Measurements from ENCODE around the gene TRIP10.

The TRIP10 gene

DNA sequence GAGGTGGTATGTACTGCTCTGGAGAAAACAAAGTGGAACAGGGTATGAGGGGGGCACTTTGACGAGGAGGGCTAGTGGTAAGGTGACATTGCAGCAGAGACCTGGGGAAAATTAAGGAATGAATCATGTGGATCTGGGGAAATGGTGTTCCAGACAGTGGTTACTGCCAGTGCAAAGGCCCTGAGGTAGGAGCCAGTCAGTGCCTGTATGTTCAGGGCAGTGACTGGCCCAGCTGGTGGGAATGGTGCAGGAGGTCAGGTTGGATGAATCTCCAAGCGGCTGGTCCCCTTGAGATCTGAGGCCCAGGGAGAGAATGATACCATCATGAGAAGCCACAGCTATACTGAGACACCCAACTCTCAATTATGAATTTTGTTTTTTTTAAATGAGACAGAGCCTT, 38.0 kb downstream of the TRIP10 start:
- Histone ChIP-seq H3K36me3 (ENCODE audit: control insufficient read depth, low read depth, low read length) (no peaks in the 10 kb centered on the region), H3K27ac (ENCODE audit: low read length) (no peak overlapping the region), H3K4me1 (ENCODE audit: control insufficient read depth, low read depth, low read length) (peaks cover 4% of the 10 kb centered on the region), H3K27me3 (ENCODE audit: control insufficient read depth, insufficient read depth, low read length) (no peaks in the 10 kb centered on the region), H3K4me3 (ENCODE audit: low read length) (no peak overlapping the region), H3K9me3 (ENCODE audit: control insufficient read depth, low read depth, low read length) (no peaks in the 10 kb centered on the region), H3K9ac (ENCODE audit: low read length) (no peak overlapping the region)

DNA sequence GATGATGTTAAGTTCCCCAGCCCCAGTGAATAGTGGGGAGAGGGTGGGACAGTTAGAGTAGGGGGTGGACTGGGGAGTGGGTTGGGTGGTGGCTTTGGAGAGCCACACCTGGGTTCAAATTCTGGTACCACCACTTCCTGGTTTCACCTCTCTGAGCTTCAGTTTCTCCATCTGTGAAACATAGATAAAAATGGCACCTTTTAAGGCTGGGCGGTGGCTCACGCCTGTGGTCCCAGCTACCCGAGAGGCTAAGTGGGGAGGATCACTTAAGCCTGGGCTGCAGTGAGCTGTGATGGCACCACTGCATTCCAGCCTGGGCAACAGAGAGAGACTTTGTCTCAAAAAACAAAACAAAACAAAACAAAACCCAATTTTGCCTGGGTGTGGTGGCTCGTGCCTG, 38.9 kb downstream of the TRIP10 start:
- H3K9me3 ChIP-seq (ENCODE audit: control insufficient read depth, low read depth, low read length): no peaks in the 10 kb centered on the region
- no peaks in the 10 kb centered on the region for H3K36me3 ChIP-seq (ENCODE audit: control insufficient read depth, low read depth, low read length)
- no peak overlapping the region for H3K4me3 ChIP-seq (ENCODE audit: low read length)
- no peak overlapping the region for H3K27ac ChIP-seq (ENCODE audit: low read length)
- no peaks in the 10 kb centered on the region for H3K27me3 ChIP-seq (ENCODE audit: control insufficient read depth, insufficient read depth, low read length)
- no peak overlapping the region for H3K9ac ChIP-seq (ENCODE audit: low read length)
- peaks cover 3% of the 10 kb centered on the region for H3K4me1 ChIP-seq (ENCODE audit: control insufficient read depth, low read depth, low read length)

DNA sequence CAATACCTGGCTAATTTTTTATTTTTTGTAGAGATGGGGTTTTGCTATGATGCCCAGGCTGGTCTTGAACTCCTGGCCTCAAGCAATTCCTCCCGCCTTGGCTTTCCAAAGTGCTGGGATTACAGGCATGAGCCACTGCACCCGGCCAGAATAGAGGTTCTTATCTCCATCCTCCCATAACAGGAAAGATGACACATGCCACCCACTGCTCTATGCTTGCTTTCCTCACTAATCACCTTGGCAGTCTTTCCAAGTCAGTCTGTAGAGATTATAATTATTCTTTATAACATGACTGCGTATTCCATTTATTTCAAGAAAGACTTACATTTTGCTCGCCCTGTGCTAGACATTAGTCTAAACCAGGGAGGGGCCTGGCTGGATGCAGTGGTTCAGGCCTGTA, 39.7 kb downstream of the TRIP10 start:
- Histone ChIP-seq H3K9me3 (ENCODE audit: control insufficient read depth, low read depth, low read length) (no peaks in the 10 kb centered on the region), H3K27me3 (ENCODE audit: control insufficient read depth, insufficient read depth, low read length) (no peaks in the 10 kb centered on the region), H3K36me3 (ENCODE audit: control insufficient read depth, low read depth, low read length) (no peaks in the 10 kb centered on the region), H3K27ac (ENCODE audit: low read length) (no peak overlapping the region), H3K4me1 (ENCODE audit: control insufficient read depth, low read depth, low read length) (no peaks in the 10 kb centered on the region), H3K4me3 (ENCODE audit: low read length) (no peak overlapping the region), H3K9ac (ENCODE audit: low read length) (no peak overlapping the region)

DNA sequence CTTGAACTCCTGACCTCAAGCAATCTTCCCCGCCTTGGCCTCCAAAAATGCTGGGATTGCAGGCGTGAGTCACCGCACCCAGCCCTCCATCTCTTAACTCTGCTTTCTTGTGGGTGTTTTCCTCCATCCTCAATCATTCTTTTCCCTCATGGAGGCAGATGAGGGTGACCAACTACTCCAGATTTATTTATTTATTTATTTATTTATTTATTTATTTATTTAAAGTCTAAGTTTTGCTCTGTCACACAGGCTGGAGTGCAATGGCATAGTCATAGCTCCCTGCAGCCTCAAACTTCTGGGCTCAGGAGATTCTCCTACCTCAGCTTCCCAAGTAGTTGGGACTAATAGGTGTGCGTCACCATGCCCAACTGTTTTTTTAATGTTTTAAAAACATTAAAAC, 47.9 kb downstream of the TRIP10 start:
- H3K9me3 ChIP-seq (ENCODE audit: control insufficient read depth, low read depth, low read length): no peaks in the 10 kb centered on the region
- H3K4me1 ChIP-seq (ENCODE audit: control insufficient read depth, low read depth, low read length): no peaks in the 10 kb centered on the region
- no peak overlapping the region for H3K27ac ChIP-seq (ENCODE audit: low read length)
- no peak overlapping the region for H3K9ac ChIP-seq (ENCODE audit: low read length)
- H3K27me3 ChIP-seq (ENCODE audit: control insufficient read depth, insufficient read depth, low read length): no peaks in the 10 kb centered on the region
- no peak overlapping the region for H3K4me3 ChIP-seq (ENCODE audit: low read length)
- no peaks in the 10 kb centered on the region for H3K36me3 ChIP-seq (ENCODE audit: control insufficient read depth, low read depth, low read length)

DNA sequence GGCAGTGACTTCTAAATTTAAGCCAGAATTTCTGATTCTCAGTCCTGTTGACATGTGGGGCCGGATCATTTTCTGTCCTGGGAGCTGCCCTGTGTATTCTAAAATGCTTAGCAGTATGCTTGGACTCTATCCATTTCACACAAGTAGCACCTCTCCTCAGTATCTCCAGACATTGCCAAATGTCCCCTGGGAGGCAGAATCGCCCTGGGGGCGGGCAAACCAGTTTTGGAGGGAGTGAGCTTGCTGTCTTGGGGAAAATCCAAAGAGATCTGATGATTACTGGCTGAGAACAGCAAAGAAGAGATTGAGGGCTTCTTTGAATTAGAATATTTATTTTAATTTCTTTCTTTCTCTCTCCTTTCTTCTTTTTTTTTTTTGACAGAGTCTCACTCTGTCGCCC, 49.4 kb downstream of the TRIP10 start:
- no peak overlapping the region for H3K27ac ChIP-seq (ENCODE audit: low read length)
- no peaks in the 10 kb centered on the region for H3K36me3 ChIP-seq (ENCODE audit: control insufficient read depth, low read depth, low read length)
- H3K9ac ChIP-seq (ENCODE audit: low read length): no peak overlapping the region
- no peaks in the 10 kb centered on the region for H3K4me1 ChIP-seq (ENCODE audit: control insufficient read depth, low read depth, low read length)
- no peak overlapping the region for H3K4me3 ChIP-seq (ENCODE audit: low read length)
- H3K9me3 ChIP-seq (ENCODE audit: control insufficient read depth, low read depth, low read length): peaks cover 7% of the 10 kb centered on the region
- H3K27me3 ChIP-seq (ENCODE audit: control insufficient read depth, insufficient read depth, low read length): no peaks in the 10 kb centered on the region

GRCh38 chr19:6790194-6791128, 51.0 kb downstream of the TRIP10 start:
- Histone ChIP-seq H3K9me3 (ENCODE audit: control insufficient read depth, low read depth, low read length) (peaks cover 9% of the 10 kb centered on the region), H3K4me1 (ENCODE audit: control insufficient read depth, low read depth, low read length) (no peaks in the 10 kb centered on the region), H3K27me3 (ENCODE audit: control insufficient read depth, insufficient read depth, low read length) (no peaks in the 10 kb centered on the region), H3K36me3 (ENCODE audit: control insufficient read depth, low read depth, low read length) (no peaks in the 10 kb centered on the region), H3K9ac (ENCODE audit: low read length) (no peak overlapping the region), H3K4me3 (ENCODE audit: low read length) (no peak overlapping the region), H3K27ac (ENCODE audit: low read length) (no peak overlapping the region)

GRCh38 chr19:6791237-6791636, 51.8 kb downstream of the TRIP10 start:
- Histone ChIP-seq H3K9me3 (ENCODE audit: control insufficient read depth, low read depth, low read length) (peaks cover 9% of the 10 kb centered on the region), H3K4me1 (ENCODE audit: control insufficient read depth, low read depth, low read length) (no peaks in the 10 kb centered on the region), H3K36me3 (ENCODE audit: control insufficient read depth, low read depth, low read length) (no peaks in the 10 kb centered on the region), H3K4me3 (ENCODE audit: low read length) (no peak overlapping the region), H3K27ac (ENCODE audit: low read length) (no peak overlapping the region), H3K27me3 (ENCODE audit: control insufficient read depth, insufficient read depth, low read length) (no peaks in the 10 kb centered on the region), H3K9ac (ENCODE audit: low read length) (no peak overlapping the region)

- H3K36me3 ChIP-seq (ENCODE audit: control insufficient read depth, low read depth, low read length): no peaks in the 10 kb centered on the region
Measured at GRCh38 chr19:6793411-6793810, 53.9 kb downstream of the TRIP10 start.

DNA sequence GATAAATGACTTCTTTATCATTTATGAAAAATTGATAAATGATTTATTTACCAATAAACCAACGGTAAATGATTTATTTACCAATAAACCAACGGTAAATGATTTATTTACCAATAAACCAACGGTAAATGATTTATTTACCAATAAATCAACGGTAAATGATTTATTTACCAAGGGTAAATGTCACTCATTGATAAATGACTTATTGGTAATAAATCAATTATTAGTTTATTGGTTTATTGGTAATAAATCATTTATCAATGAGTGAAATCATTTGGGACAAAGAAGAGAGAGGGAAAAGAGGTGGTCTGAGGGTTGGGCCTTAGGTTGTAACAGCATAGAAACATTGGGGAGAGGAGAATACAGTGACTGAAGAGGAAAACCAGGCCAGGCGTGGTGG, 54.5 kb downstream of the TRIP10 start:
- Histone ChIP-seq H3K9me3 (ENCODE audit: control insufficient read depth, low read depth, low read length) (peaks cover 9% of the 10 kb centered on the region), H3K4me1 (ENCODE audit: control insufficient read depth, low read depth, low read length) (no peaks in the 10 kb centered on the region), H3K27me3 (ENCODE audit: control insufficient read depth, insufficient read depth, low read length) (no peaks in the 10 kb centered on the region), H3K36me3 (ENCODE audit: control insufficient read depth, low read depth, low read length) (no peaks in the 10 kb centered on the region), H3K9ac (ENCODE audit: low read length) (no peak overlapping the region), H3K4me3 (ENCODE audit: low read length) (no peak overlapping the region), H3K27ac (ENCODE audit: low read length) (no peak overlapping the region)

More at GRCh38 chr19:6793411-6793810, 53.9 kb downstream of the TRIP10 start:
- H3K4me3 ChIP-seq (ENCODE audit: low read length): no peak overlapping the region
- peaks cover 9% of the 10 kb centered on the region for H3K9me3 ChIP-seq (ENCODE audit: control insufficient read depth, low read depth, low read length)
- H3K27ac ChIP-seq (ENCODE audit: low read length): no peak overlapping the region
- H3K9ac ChIP-seq (ENCODE audit: low read length): no peak overlapping the region
- no peaks in the 10 kb centered on the region for H3K27me3 ChIP-seq (ENCODE audit: control insufficient read depth, insufficient read depth, low read length)
- H3K4me1 ChIP-seq (ENCODE audit: control insufficient read depth, low read depth, low read length): no peaks in the 10 kb centered on the region

GRCh38 chr19:6794686-6795431, 55.4 kb downstream of the TRIP10 start:
- Histone ChIP-seq H3K9me3 (ENCODE audit: control insufficient read depth, low read depth, low read length) (peaks cover 9% of the 10 kb centered on the region), H3K27ac (ENCODE audit: low read length) (no peak overlapping the region), H3K4me3 (ENCODE audit: low read length) (no peak overlapping the region), H3K27me3 (ENCODE audit: control insufficient read depth, insufficient read depth, low read length) (no peaks in the 10 kb centered on the region), H3K4me1 (ENCODE audit: control insufficient read depth, low read depth, low read length) (no peaks in the 10 kb centered on the region), H3K9ac (ENCODE audit: low read length) (no peak overlapping the region), H3K36me3 (ENCODE audit: control insufficient read depth, low read depth, low read length) (no peaks in the 10 kb centered on the region)

- Histone ChIP-seq H3K27ac (ENCODE audit: low read length) (no peak overlapping the region), H3K36me3 (ENCODE audit: control insufficient read depth, low read depth, low read length) (no peaks in the 10 kb centered on the region)
Measured at GRCh38 chr19:6796278-6796677, 56.8 kb downstream of the TRIP10 start.

More at GRCh38 chr19:6796278-6796677, 56.8 kb downstream of the TRIP10 start:
- Histone ChIP-seq H3K4me1 (ENCODE audit: control insufficient read depth, low read depth, low read length) (peaks cover 4% of the 10 kb centered on the region), H3K4me3 (ENCODE audit: low read length) (no peak overlapping the region), H3K9ac (ENCODE audit: low read length) (no peak overlapping the region), H3K27me3 (ENCODE audit: control insufficient read depth, insufficient read depth, low read length) (no peaks in the 10 kb centered on the region), H3K9me3 (ENCODE audit: control insufficient read depth, low read depth, low read length) (peaks cover 9% of the 10 kb centered on the region)
